GM23338 (cell line): ENCODE results near the gene PTER.

Experiments used
- EZH2 ChIP-seq: fragments of 200-600 bp; sonication (generic); IDR thresholded peaks from one replicate; pipeline ENCODE4 v1.8.0; 2017; ENCODE audit warnings: antibody characterized with exemption, mild to moderate bottlenecking, low read depth; ENCODE audit not compliant: unreplicated experiment
- POLR2AphosphoS5 ChIP-seq: IDR thresholded peaks from 2 replicates; pipeline ENCODE4 v1.6.1; 2016; ENCODE audit warnings: antibody characterized with exemption, low read depth
- STAT1 ChIP-seq: IDR thresholded peaks from one replicate; pipeline ENCODE4 v1.6.1; 2016; ENCODE audit warnings: antibody characterized with exemption; ENCODE audit not compliant: unreplicated experiment
- TF ChIP-seq, protein P1 (sequence below), 2 experiments: fragments of 200-600 bp in 1 of 2; sonication (generic) in 1 of 2; conservative IDR thresholded peaks; 2 replicates each; pipeline versions ENCODE4 v1.5.1 to v1.6.1; 2016 to 2017; ENCODE audit warnings: antibody characterized with exemption in 2 of 2, low read depth in 2 of 2, mild to moderate bottlenecking in 2 of 2, moderate library complexity in 1 of 2
- TF ChIP-seq, protein P2 (sequence below): IDR thresholded peaks from one replicate; pipeline ENCODE4 v1.6.1; 2018; ENCODE audit warnings: antibody characterized with exemption; ENCODE audit not compliant: unreplicated experiment

DNA sequence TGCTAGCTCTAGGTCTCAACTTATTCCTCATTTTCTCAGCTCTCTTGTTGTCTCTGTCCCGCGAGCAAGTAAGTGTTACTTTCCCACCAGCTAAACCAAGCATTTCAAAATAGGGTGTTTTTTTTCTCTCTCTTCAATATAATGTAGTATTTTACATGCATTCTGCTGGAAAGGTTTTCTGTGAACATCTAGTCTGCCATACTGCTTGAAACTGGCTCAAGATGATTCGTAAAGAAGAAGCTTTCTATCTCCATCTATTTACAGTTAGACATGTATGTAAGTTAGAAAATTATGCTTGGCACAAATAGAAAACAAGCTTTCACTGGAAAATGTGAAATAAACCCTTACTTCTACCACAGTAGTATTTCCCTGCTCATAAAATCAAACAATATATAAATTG is 53.7 kb downstream of the PTER start:
- TF ChIP-seq, protein P1, sequence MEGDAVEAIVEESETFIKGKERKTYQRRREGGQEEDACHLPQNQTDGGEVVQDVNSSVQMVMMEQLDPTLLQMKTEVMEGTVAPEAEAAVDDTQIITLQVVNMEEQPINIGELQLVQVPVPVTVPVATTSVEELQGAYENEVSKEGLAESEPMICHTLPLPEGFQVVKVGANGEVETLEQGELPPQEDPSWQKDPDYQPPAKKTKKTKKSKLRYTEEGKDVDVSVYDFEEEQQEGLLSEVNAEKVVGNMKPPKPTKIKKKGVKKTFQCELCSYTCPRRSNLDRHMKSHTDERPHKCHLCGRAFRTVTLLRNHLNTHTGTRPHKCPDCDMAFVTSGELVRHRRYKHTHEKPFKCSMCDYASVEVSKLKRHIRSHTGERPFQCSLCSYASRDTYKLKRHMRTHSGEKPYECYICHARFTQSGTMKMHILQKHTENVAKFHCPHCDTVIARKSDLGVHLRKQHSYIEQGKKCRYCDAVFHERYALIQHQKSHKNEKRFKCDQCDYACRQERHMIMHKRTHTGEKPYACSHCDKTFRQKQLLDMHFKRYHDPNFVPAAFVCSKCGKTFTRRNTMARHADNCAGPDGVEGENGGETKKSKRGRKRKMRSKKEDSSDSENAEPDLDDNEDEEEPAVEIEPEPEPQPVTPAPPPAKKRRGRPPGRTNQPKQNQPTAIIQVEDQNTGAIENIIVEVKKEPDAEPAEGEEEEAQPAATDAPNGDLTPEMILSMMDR (conservative IDR thresholded peaks at IDR 0.05; ENCODE audit: low read depth in 2 of 2), result no peak
- TF ChIP-seq EZH2, result no peak
- no peak for TF ChIP-seq POLR2AphosphoS5
- TF ChIP-seq, protein P2, sequence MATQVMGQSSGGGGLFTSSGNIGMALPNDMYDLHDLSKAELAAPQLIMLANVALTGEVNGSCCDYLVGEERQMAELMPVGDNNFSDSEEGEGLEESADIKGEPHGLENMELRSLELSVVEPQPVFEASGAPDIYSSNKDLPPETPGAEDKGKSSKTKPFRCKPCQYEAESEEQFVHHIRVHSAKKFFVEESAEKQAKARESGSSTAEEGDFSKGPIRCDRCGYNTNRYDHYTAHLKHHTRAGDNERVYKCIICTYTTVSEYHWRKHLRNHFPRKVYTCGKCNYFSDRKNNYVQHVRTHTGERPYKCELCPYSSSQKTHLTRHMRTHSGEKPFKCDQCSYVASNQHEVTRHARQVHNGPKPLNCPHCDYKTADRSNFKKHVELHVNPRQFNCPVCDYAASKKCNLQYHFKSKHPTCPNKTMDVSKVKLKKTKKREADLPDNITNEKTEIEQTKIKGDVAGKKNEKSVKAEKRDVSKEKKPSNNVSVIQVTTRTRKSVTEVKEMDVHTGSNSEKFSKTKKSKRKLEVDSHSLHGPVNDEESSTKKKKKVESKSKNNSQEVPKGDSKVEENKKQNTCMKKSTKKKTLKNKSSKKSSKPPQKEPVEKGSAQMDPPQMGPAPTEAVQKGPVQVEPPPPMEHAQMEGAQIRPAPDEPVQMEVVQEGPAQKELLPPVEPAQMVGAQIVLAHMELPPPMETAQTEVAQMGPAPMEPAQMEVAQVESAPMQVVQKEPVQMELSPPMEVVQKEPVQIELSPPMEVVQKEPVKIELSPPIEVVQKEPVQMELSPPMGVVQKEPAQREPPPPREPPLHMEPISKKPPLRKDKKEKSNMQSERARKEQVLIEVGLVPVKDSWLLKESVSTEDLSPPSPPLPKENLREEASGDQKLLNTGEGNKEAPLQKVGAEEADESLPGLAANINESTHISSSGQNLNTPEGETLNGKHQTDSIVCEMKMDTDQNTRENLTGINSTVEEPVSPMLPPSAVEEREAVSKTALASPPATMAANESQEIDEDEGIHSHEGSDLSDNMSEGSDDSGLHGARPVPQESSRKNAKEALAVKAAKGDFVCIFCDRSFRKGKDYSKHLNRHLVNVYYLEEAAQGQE, result no peak
- no peak for TF ChIP-seq STAT1
